HG02798 (cell line): ENCODE data around the gene FGF1.
"Not testable (repeated sequence)": the region's sequence is repeated elsewhere in the genome, so short reads cannot be mapped to it uniquely, and the experiment has no call there.

ENCODE experiments used
- ATAC-seq: cut with Tn5 transposase; IDR thresholded peaks from one replicate; pipeline ENCODE4 v1.9.1; 2021; ENCODE audit warnings: mild to moderate bottlenecking; ENCODE audit not compliant: unreplicated experiment, poor library complexity

The FGF1 gene

GRCh38 chr5:142648108-142648507, 37.8 kb downstream of the FGF1 start:
- not testable (repeated sequence) for ATAC-seq

GRCh38 chr5:142645456-142645855, 40.4 kb downstream of the FGF1 start:
- no peak for ATAC-seq

GRCh38 chr5:142644640-142645361, 41.1 kb downstream of the FGF1 start:
- ATAC-seq = no peak

- ATAC-seq = no peak
Measured at GRCh38 chr5:142644127-142644526, 41.8 kb downstream of the FGF1 start.

GRCh38 chr5:142643634-142644033, 42.3 kb downstream of the FGF1 start:
- no peak for ATAC-seq

- ATAC-seq = no peak
Measured at GRCh38 chr5:142642427-142642826, 43.5 kb downstream of the FGF1 start.

GRCh38 chr5:142641711-142642110, 44.2 kb downstream of the FGF1 start:
- no peak for ATAC-seq

- ATAC-seq = no peak
Measured at GRCh38 chr5:142640316-142641005, 45.4 kb downstream of the FGF1 start.

GRCh38 chr5:142639455-142639854, 46.4 kb downstream of the FGF1 start:
- ATAC-seq = no peak

- no peak for ATAC-seq
Measured at GRCh38 chr5:142637871-142638270, 48.0 kb downstream of the FGF1 start.

GRCh38 chr5:142636698-142637324, 49.1 kb downstream of the FGF1 start:
- no peak for ATAC-seq

- no peak for ATAC-seq
Measured at GRCh38 chr5:142636093-142636492, 49.8 kb downstream of the FGF1 start.

- ATAC-seq = no peak
Measured at GRCh38 chr5:142634216-142635011, 51.5 kb downstream of the FGF1 start.

GRCh38 chr5:142630927-142631539, 54.9 kb downstream of the FGF1 start:
- ATAC-seq = no peak

- no peak for ATAC-seq
Measured at GRCh38 chr5:142627383-142628217, 58.3 kb downstream of the FGF1 start.

GRCh38 chr5:142626786-142627185, 59.1 kb downstream of the FGF1 start:
- no peak for ATAC-seq

GRCh38 chr5:142626099-142626498, 59.8 kb downstream of the FGF1 start:
- no peak for ATAC-seq

- ATAC-seq = no peak
Measured at GRCh38 chr5:142621227-142621626, 64.7 kb downstream of the FGF1 start.

GRCh38 chr5:142619815-142620214, 66.1 kb downstream of the FGF1 start:
- no peak for ATAC-seq
